DND-41 (cell line): Measurements from ENCODE around the gene PI4K2A.

Experiments
- ATAC-seq: fragments of 200-7000 bp; cut with Tn5 transposase; 3 replicates; pipeline ENCODE4 v1.9.1; 2021; ENCODE audit warnings: low read depth; ENCODE audit not compliant: insufficient read depth
- DNase-seq: peaks from one replicate; pipeline ENCODE4 v3.0.0-alpha.2; 2020
- H2AFZ ChIP-seq: 2 replicates; pipeline ENCODE4 v1.6.0; 2012; ENCODE audit warnings: low read depth, low read length
- H3K27ac ChIP-seq: 2 replicates; pipeline ENCODE4 v1.5.1; 2012; ENCODE audit warnings: low read length, inconsistent platforms
- H3K27me3 ChIP-seq: fragments of 200-600 bp; sonication (generic); 2 replicates; pipeline ENCODE4 v1.6.0; 2012; ENCODE audit warnings: low read length, mild to moderate bottlenecking, inconsistent platforms; ENCODE audit not compliant: insufficient read depth, poor library complexity
- H3K36me3 ChIP-seq: 2 replicates; pipeline ENCODE4 v1.5.1; 2012; ENCODE audit warnings: low read length, inconsistent platforms; ENCODE audit not compliant: insufficient read depth
- H3K4me1 ChIP-seq: 2 replicates; pipeline ENCODE4 v1.5.1; 2012; ENCODE audit warnings: mild to moderate bottlenecking, low read length; ENCODE audit not compliant: insufficient read depth
- H3K4me2 ChIP-seq: 2 replicates; pipeline ENCODE4 v1.6.0; 2012; ENCODE audit warnings: mild to moderate bottlenecking, moderate library complexity, low read length, inconsistent platforms; ENCODE audit not compliant: insufficient read depth
- H3K4me3 ChIP-seq, 2 experiments: fragments of 200-600 bp in 1 of 2; shearing (Covaris generic) in 1 of 2; 2 replicates each; pipeline ENCODE4 v1.5.1; 2012 to 2016; ENCODE audit warnings: inconsistent platforms in 2 of 2, low read length in 2 of 2, mild to moderate bottlenecking in 2 of 2, low read depth in 1 of 2, moderate library complexity in 1 of 2
- H3K79me2 ChIP-seq: 2 replicates; pipeline ENCODE4 v1.6.0; 2012; ENCODE audit warnings: low read length, inconsistent platforms; ENCODE audit not compliant: insufficient read depth
- H3K9ac ChIP-seq: 2 replicates; pipeline ENCODE4 v1.6.0; 2012; ENCODE audit warnings: low read depth, mild to moderate bottlenecking, inconsistent platforms, low read length, moderate library complexity
- H3K9me3 ChIP-seq: 2 replicates; pipeline ENCODE4 v1.5.1; 2012; ENCODE audit warnings: low read length, moderate library complexity, mild to moderate bottlenecking, inconsistent platforms; ENCODE audit not compliant: insufficient read depth, severe bottlenecking
- H4K20me1 ChIP-seq: 2 replicates; pipeline ENCODE4 v1.6.0; 2012; ENCODE audit warnings: low read length; ENCODE audit not compliant: insufficient read depth
- CTCF ChIP-seq: IDR thresholded peaks from 2 replicates; pipeline ENCODE4 v1.5.1; 2012; ENCODE audit warnings: borderline replicate concordance, low read length, moderate library complexity, mild to moderate bottlenecking; ENCODE audit not compliant: poor library complexity, severe bottlenecking; ENCODE audit errors: extremely low read depth
- EZH2 ChIP-seq: IDR thresholded peaks from 3 replicates; pipeline ENCODE4 v1.6.1; 2012; ENCODE audit warnings: borderline replicate concordance, low read depth, mild to moderate bottlenecking, moderate library complexity, low read length, inconsistent platforms; ENCODE audit not compliant: severe bottlenecking

The PI4K2A gene

GRCh38 chr10:97643441-97643985 is 3.0 kb downstream of the PI4K2A start:
- no peak for ATAC-seq
- TF ChIP-seq EZH2 (no peak), CTCF (no peak)
- Histone ChIP-seq H3K4me2 (0 out of 2 replicates have a peak overlapping the region, but pooled peaks have one; percentile 28), H3K4me1 (peaks cover 28% of the 10 kb centered on the region), H3K27me3 (no peaks in the 10 kb centered on the region), H2AFZ (no peak overlapping the region), H3K4me3 (no peak overlapping the region), H3K79me2 (peaks cover 53% of the 10 kb centered on the region), H3K9ac (no peak overlapping the region), H3K9me3 (no peaks in the 10 kb centered on the region), H4K20me1 (peaks cover 8% of the 10 kb centered on the region; the same call in 1 of the 2 replicates), H3K36me3 (peaks cover 37% of the 10 kb centered on the region), H3K27ac (no peak overlapping the region)
- no peak for DNase-seq

DNA sequence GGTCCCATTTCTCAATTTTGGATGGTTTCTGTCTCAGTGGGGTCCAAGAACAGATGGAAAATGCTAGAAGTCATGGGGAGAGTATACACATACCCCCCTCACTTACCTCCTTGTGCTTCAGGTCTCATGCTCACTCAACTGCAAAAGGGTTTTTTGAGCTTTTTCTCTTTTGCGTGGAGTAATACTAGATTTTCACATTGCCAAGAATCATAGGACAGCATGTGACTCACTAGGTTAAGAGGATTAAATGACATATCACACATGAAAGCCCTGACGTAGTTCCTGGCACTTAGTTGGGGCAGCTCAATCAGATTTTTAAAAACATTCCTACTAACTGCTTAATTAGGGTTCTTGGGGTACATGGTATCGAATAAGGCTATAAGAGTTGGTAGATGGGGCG is 4.5 kb downstream of the PI4K2A start:
- DNase-seq (no peak), ATAC-seq (no peak)
- Histone ChIP-seq H4K20me1 (peaks cover 20% of the 10 kb centered on the region; the same call in 1 of the 2 replicates), H3K27me3 (no peaks in the 10 kb centered on the region), H3K4me3 (no peak overlapping the region), H3K9me3 (no peaks in the 10 kb centered on the region), H2AFZ (no peak overlapping the region), H3K9ac (no peak overlapping the region), H3K4me1 (peaks cover 28% of the 10 kb centered on the region), H3K79me2 (peaks cover 64% of the 10 kb centered on the region), H3K36me3 (peaks cover 40% of the 10 kb centered on the region), H3K27ac (no peak overlapping the region), H3K4me2 (no peak overlapping the region)
- TF ChIP-seq EZH2 = no peak
- no peak for TF ChIP-seq CTCF

GRCh38 chr10:97647556-97647955 is 7.1 kb downstream of the PI4K2A start:
- peaks cover 50% of the 10 kb centered on the region for H3K79me2 ChIP-seq
- peaks cover 65% of the 10 kb centered on the region for H3K36me3 ChIP-seq
- H3K9me3 ChIP-seq = no peaks in the 10 kb centered on the region
- H3K4me3 ChIP-seq = no peak overlapping the region
- H3K27ac ChIP-seq = no peak overlapping the region
- DNase-seq (no peak), ATAC-seq (no peak)
- TF ChIP-seq CTCF = no peak
- TF ChIP-seq EZH2 = no peak
- peaks cover 21% of the 10 kb centered on the region; the same call in 1 of the 2 replicates for H4K20me1 ChIP-seq
- H3K4me2 ChIP-seq = no peak overlapping the region
- no peaks in the 10 kb centered on the region for H3K27me3 ChIP-seq
- no peak overlapping the region for H2AFZ ChIP-seq
- no peak overlapping the region for H3K9ac ChIP-seq
- peaks cover 11% of the 10 kb centered on the region for H3K4me1 ChIP-seq
